ENCODE data around the gene AP2A2. TPM values are rescaled to one million over a fixed set of nuclear protein-coding genes. Genes with fewer than 3 reads are reported as not detected.

AP2A2 gene
- total RNA-seq, 4 donors from 2014 or later, result 45.4 to 107 (median 76.8) TPM

- Histone ChIP-seq H3K4me1 (peaks cover 4% of the 10 kb centered on the region), H3K9me3 (no peaks in the 10 kb centered on the region), H3K4me3 (no peak overlapping the region), H3K27me3 (no peaks in the 10 kb centered on the region), H3K36me3 (peaks cover 95% of the 10 kb centered on the region), H3K27ac (no peak overlapping the region)
- no peak for TF ChIP-seq EP300 (IDR thresholded peaks at IDR 0.05)
- TF ChIP-seq POLR2AphosphoS5 (IDR thresholded peaks at IDR 0.05), result no peak
- TF ChIP-seq CTCF (IDR thresholded peaks at IDR 0.05), result no peak
- TF ChIP-seq POLR2A (IDR thresholded peaks at IDR 0.05), result no peak
- DNase-seq (ENCODE audit: low spot score in 2 of 2), result no peak
- 58% methylated on average over 21 of the region's 21 CpGs for WGBS
These were observed 80.3 kb downstream of the AP2A2 start for GRCh38 chr11:1005928-1006327.

GRCh38 chr11:1006762-1007161 lies 81.1 kb downstream of the AP2A2 start:
- Histone ChIP-seq H3K4me3 (no peak overlapping the region), H3K36me3 (peaks cover 95% of the 10 kb centered on the region), H3K9me3 (no peaks in the 10 kb centered on the region), H3K27me3 (no peaks in the 10 kb centered on the region), H3K4me1 (peaks cover 4% of the 10 kb centered on the region), H3K27ac (no peak overlapping the region)
- TF ChIP-seq CTCF (IDR thresholded peaks at IDR 0.05) (no peak), POLR2A (IDR thresholded peaks at IDR 0.05) (no peak), EP300 (IDR thresholded peaks at IDR 0.05) (no peak), POLR2AphosphoS5 (IDR thresholded peaks at IDR 0.05) (no peak)
- DNase-seq (ENCODE audit: low spot score in 2 of 2), result no peak
- WGBS, result 90% methylated on average over 13 of the region's 13 CpGs

GRCh38 chr11:1007279-1007678 lies 81.6 kb downstream of the AP2A2 start:
- no peak for TF ChIP-seq EP300 (IDR thresholded peaks at IDR 0.05)
- no peak for TF ChIP-seq POLR2AphosphoS5 (IDR thresholded peaks at IDR 0.05)
- no peak for TF ChIP-seq POLR2A (IDR thresholded peaks at IDR 0.05)
- no peak for TF ChIP-seq CTCF (IDR thresholded peaks at IDR 0.05)

GRCh38 chr11:1008001-1008802 lies 82.5 kb downstream of the AP2A2 start:
- WGBS, result 96% methylated on average over 16 of the region's 38 CpGs

More at GRCh38 chr11:1007279-1007678, 81.6 kb downstream of the AP2A2 start:
- no peaks in the 10 kb centered on the region for H3K9me3 ChIP-seq
- no peaks in the 10 kb centered on the region for H3K27me3 ChIP-seq
- DNase-seq (ENCODE audit: low spot score in 2 of 2), result no peak
- peaks cover 4% of the 10 kb centered on the region for H3K4me1 ChIP-seq
- peaks cover 95% of the 10 kb centered on the region for H3K36me3 ChIP-seq
- WGBS, result 94% methylated on average over 3 of the region's 10 CpGs
- no peak overlapping the region for H3K4me3 ChIP-seq
- H3K27ac ChIP-seq, result no peak overlapping the region

More at GRCh38 chr11:1008001-1008802, 82.5 kb downstream of the AP2A2 start:
- Histone ChIP-seq H3K4me1 (peaks cover 4% of the 10 kb centered on the region), H3K27ac (no peak overlapping the region), H3K9me3 (no peaks in the 10 kb centered on the region), H3K4me3 (no peak overlapping the region), H3K36me3 (peaks cover 93% of the 10 kb centered on the region), H3K27me3 (no peaks in the 10 kb centered on the region)
- DNase-seq (ENCODE audit: low spot score in 2 of 2), result no peak
- TF ChIP-seq CTCF (IDR thresholded peaks at IDR 0.05), result no peak
- TF ChIP-seq POLR2AphosphoS5 (IDR thresholded peaks at IDR 0.05), result no peak
- no peak for TF ChIP-seq EP300 (IDR thresholded peaks at IDR 0.05)
- TF ChIP-seq POLR2A (IDR thresholded peaks at IDR 0.05), result no peak
